OCI-LY3 (cell line): ENCODE measurements around the gene NXN.

Source experiments
- EZH2phosphoT487 ChIP-seq: fragments of 200-600 bp; shearing (Covaris generic); IDR thresholded peaks from 2 replicates; pipeline ENCODE4 v1.6.1; 2018; ENCODE audit warnings: antibody characterized with exemption, mixed run types, low read depth
- TF ChIP-seq, protein P1 (sequence below): fragments of 200-600, 300-600 bp; sonication (generic); IDR thresholded peaks from 2 replicates; pipeline ENCODE4 v1.5.1; 2014; ENCODE audit warnings: antibody characterized with exemption, low read length, low read depth

DNA sequence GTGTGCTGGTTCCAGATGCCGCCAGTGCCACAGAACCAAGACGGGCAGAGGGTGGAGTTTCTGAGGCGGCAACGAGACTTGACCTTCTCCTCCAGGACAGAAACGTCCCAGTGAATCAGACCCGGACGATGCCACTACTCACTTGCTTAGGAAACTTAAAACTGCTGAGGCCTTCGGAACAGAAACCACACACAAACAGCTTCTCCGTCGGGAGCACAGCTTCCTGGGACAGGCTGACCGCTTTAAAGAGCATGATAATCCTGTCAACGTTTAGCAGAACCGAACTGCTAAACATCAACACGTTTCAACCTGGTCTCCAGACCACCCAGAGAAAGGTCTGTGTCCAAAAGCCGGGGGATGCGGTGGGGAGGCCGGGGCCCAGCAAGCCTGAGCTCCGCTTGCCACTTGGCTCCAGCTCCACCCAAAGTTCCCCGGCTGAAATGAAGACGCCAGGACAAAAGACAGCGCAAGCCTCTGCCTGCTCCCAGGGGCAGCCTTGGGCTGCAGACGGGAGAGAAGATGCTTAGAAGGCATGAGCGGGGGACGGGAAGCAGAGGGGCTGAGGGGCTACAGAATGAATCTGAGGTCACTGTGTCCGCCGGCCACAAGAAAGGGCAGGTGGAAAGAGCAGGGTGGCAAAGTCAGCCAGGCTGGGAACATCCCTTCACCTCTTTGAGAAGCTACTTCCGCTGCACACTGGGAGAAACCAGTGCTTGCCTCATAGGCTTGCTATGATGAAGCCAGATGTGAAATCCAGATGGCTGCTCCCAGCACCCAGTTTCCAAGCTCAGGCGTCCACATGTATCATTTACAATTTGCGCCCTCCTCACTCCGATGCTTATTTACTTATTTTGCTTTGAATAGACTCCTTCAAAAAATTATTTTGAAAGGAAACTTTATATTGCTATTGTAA is 128.5 kb downstream of the NXN start:
- TF ChIP-seq, protein P1, sequence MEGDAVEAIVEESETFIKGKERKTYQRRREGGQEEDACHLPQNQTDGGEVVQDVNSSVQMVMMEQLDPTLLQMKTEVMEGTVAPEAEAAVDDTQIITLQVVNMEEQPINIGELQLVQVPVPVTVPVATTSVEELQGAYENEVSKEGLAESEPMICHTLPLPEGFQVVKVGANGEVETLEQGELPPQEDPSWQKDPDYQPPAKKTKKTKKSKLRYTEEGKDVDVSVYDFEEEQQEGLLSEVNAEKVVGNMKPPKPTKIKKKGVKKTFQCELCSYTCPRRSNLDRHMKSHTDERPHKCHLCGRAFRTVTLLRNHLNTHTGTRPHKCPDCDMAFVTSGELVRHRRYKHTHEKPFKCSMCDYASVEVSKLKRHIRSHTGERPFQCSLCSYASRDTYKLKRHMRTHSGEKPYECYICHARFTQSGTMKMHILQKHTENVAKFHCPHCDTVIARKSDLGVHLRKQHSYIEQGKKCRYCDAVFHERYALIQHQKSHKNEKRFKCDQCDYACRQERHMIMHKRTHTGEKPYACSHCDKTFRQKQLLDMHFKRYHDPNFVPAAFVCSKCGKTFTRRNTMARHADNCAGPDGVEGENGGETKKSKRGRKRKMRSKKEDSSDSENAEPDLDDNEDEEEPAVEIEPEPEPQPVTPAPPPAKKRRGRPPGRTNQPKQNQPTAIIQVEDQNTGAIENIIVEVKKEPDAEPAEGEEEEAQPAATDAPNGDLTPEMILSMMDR = no peak
- no peak for TF ChIP-seq EZH2phosphoT487
